Measurements from ENCODE around the gene TBC1D2B.

TBC1D2B gene

GRCh38 chr15:78077053-78077870 lies at the start of gene TBC1D2B:
Gene TBC1D2B (minus strand): TSS chr15:78077711. CDS start chr15:78077652, 59 bp downstream.
- H3K4me3 ChIP-seq (ENCODE audit: low read depth, low read length): peak within 1 kb of the TSS; percentile 71
- TF ChIP-seq CTCF (IDR thresholded peaks at IDR 0.05; ENCODE audit: low read depth, low read length): no peak

- no peak for TF ChIP-seq CTCF (IDR thresholded peaks at IDR 0.05; ENCODE audit: low read depth, low read length)
Measured at GRCh38 chr15:78125267-78125666, 47.8 kb upstream of the TBC1D2B start.

GRCh38 chr15:78120523-78120922 lies 43.0 kb upstream of the TBC1D2B start:
- no peak overlapping the region for H3K4me3 ChIP-seq (ENCODE audit: low read depth, low read length)
- TF ChIP-seq CTCF (IDR thresholded peaks at IDR 0.05; ENCODE audit: low read depth, low read length): no peak

More at GRCh38 chr15:78125267-78125666, 47.8 kb upstream of the TBC1D2B start:
- H3K4me3 ChIP-seq (ENCODE audit: low read depth, low read length): no peak overlapping the region

- TF ChIP-seq CTCF (IDR thresholded peaks at IDR 0.05; ENCODE audit: low read depth, low read length): no peak
- H3K4me3 ChIP-seq (ENCODE audit: low read depth, low read length): no peak overlapping the region
Measured at GRCh38 chr15:78112551-78112950, 35.0 kb upstream of the TBC1D2B start.

- H3K4me3 ChIP-seq (ENCODE audit: low read depth, low read length): no peak overlapping the region
- no peak for TF ChIP-seq CTCF (IDR thresholded peaks at IDR 0.05; ENCODE audit: low read depth, low read length)
Measured at GRCh38 chr15:78111788-78112187, 34.3 kb upstream of the TBC1D2B start.

- no peak for TF ChIP-seq CTCF (IDR thresholded peaks at IDR 0.05; ENCODE audit: low read depth, low read length)
- no peak overlapping the region for H3K4me3 ChIP-seq (ENCODE audit: low read depth, low read length)
Measured at GRCh38 chr15:78110916-78111475, 33.5 kb upstream of the TBC1D2B start.

- no peak for TF ChIP-seq CTCF (IDR thresholded peaks at IDR 0.05; ENCODE audit: low read depth, low read length)
- no peak overlapping the region for H3K4me3 ChIP-seq (ENCODE audit: low read depth, low read length)
Measured at GRCh38 chr15:78110096-78110495, 32.6 kb upstream of the TBC1D2B start.
